CD4-positive, alpha-beta T cell (primary cell): ENCODE measurements around the gene MYL5. TPM values are rescaled to one million over a fixed set of nuclear protein-coding genes. Genes with fewer than 3 reads are reported as not detected.

Experiments used
- ATAC-seq: fragments of 200-7000 bp; cut with Tn5 transposase; one replicate; pipeline ENCODE4 v1.10.0; 2022; ENCODE audit warnings: mild to moderate bottlenecking; ENCODE audit not compliant: poor library complexity
- CTCF ChIA-PET: fragments of 350-600 bp; sonication (Branson Sonifier 250); formaldehyde crosslinking; loops from one replicate; lab custom pipeline; 2021; ENCODE audit warnings: antibody characterized with exemption, inconsistent platforms; lab: Charles Lee
- POLR2A ChIA-PET: fragments of 350-600 bp; sonication (Branson Sonifier 250); formaldehyde crosslinking; loops from one replicate; lab custom pipeline; 2021; ENCODE audit warnings: antibody characterized with exemption, inconsistent platforms; lab: Charles Lee
- DNase-seq, 14 experiments: peaks; one replicate each; pipeline ENCODE4 v3.0.0-alpha.2; 2013 to 2020; ENCODE audit warnings: mixed read lengths in 2 of 14
- H3K27ac ChIP-seq, 2 donors: one replicate each; pipeline versions ENCODE4 v1.5.1 to v1.7.0; 2013; ENCODE audit warnings: low read length in 2 of 2, low read depth in 1 of 2, mild to moderate bottlenecking in 1 of 2
- H3K27me3 ChIP-seq, 2 experiments: 1 replicate in 1 of 2; 2 replicates in 1 of 2; pipeline versions ENCODE4 v1.6.1 to v1.7.0; 2013; ENCODE audit warnings: low read length in 2 of 2, control low read depth in 1 of 2, mild to moderate bottlenecking in 1 of 2, moderate library complexity in 1 of 2; ENCODE audit not compliant: insufficient read depth in 2 of 2, control insufficient read depth in 1 of 2
- H3K36me3 ChIP-seq: one replicate; pipeline ENCODE4 v1.6.1; 2013; ENCODE audit warnings: low read length, control low read depth; ENCODE audit not compliant: insufficient read depth
- H3K4me1 ChIP-seq: one replicate; pipeline ENCODE4 v1.6.1; 2013; ENCODE audit warnings: low read length, control low read depth; ENCODE audit not compliant: insufficient read depth
- H3K4me3 ChIP-seq: one replicate; pipeline ENCODE4 v1.5.1; 2013; ENCODE audit warnings: mild to moderate bottlenecking, low read length, moderate library complexity
- H3K9me3 ChIP-seq, 2 experiments: 1 replicate in 1 of 2; 2 replicates in 1 of 2; pipeline versions ENCODE4 v1.6.1 to v1.7.0; 2013; ENCODE audit warnings: low read length in 2 of 2, mild to moderate bottlenecking in 2 of 2, control low read depth in 1 of 2, moderate library complexity in 1 of 2; ENCODE audit not compliant: control insufficient read depth in 1 of 2, insufficient read depth in 1 of 2
- H3K27ac Mint-ChIP-seq: one replicate; pipeline ENCODE4 v1.8.0; 2020; ENCODE audit warnings: mixed read lengths
- H3K27me3 Mint-ChIP-seq: one replicate; pipeline ENCODE4 v1.8.0; 2021; ENCODE audit warnings: mixed read lengths
- H3K36me3 Mint-ChIP-seq: one replicate; pipeline ENCODE4 v1.8.0; 2021; ENCODE audit warnings: low read depth, mixed read lengths
- H3K4me1 Mint-ChIP-seq: one replicate; pipeline ENCODE4 v1.8.0; 2021; ENCODE audit warnings: low read depth, mixed read lengths
- H3K4me3 Mint-ChIP-seq: one replicate; pipeline ENCODE4 v1.8.0; 2020; ENCODE audit warnings: mild to moderate bottlenecking, mixed read lengths
- H3K9me3 Mint-ChIP-seq: one replicate; pipeline ENCODE4 v1.8.0; 2020; ENCODE audit warnings: mixed read lengths
- intact Hi-C, 2 experiments: fragments of 100-400 bp; cut with DNase I in 1 of 2; cut with micrococcal nuclease in 1 of 2; formaldehyde crosslinking; loops; one replicate each; pipeline versions ENCODE4 v1.15.1 to v1.9.0; 2023 to 2025; cut with DNase I, micrococcal nuclease
- total RNA-seq, 174 experiments: library from RNA in 2 of 174; stranded (reverse) in 2 of 174; gene quantifications; one replicate each; pipeline ENCODE4 v1.2.3 and lab custom pipeline; 2021 to 2026
- TF ChIP-seq, protein P1 (sequence below): fragments of 200-600 bp; IDR thresholded peaks from one replicate; pipeline ENCODE4 v1.8.0; 2022; ENCODE audit warnings: antibody characterized with exemption, mild to moderate bottlenecking

Gene MYL5
- total RNA-seq, 2 experiments from 2014 or later, result 25.3 to 29.2 TPM

DNA sequence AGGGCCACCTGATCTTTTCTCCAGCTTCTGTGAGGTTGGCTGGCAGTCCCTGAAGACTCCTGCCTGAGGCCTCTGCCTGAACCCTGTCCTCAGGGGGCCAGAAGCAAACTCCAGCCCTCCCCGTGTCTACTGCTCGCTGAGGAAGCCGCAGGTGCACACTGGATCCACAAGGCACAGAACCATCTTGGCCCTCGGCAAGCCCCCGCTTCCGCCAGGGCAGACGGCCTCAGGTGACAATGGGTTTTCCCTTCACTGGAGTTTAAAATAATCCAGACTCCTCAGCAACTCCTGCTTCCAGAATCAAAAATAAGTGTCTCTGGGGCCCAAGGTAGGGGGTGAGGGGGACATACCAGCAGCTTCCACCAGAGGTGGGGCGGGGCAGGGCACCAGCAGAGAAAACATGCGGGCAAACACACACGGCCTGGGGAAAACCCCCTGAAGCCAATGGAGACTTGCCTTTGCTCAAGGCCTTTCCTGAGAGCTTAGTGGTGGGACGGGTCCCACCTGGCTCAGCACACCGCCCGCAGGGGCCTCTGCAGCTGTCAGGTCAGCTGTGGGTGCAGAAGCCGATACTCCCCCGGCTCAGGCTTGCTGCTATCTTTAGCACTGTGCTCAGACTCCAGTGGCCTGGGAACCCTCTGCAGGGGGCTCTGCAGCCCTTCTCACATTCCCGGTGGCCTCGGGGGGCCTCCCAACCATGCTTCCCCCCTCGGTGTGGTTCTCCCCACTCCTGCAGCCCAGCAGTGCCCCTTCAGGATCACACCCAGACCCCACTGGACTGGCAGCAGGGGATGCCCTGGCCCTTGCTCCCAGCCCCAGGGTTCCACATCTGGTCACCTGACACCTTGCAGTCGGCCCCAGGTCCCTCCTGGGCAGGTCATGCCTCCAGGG, 1.9 kb downstream of the MYL5 start:
- Histone ChIP-seq H3K36me3 (peaks cover 14% of the 10 kb centered on the region), H3K4me1 (peaks cover 36% of the 10 kb centered on the region), H3K27me3 (no peaks in the 10 kb centered on the region), H3K9me3 (no peaks in the 10 kb centered on the region), H3K27ac (no peak overlapping the region), H3K4me3 (no peak overlapping the region)
- DNase-seq, result peak in 1 of 14 experiments; percentile 38
- POLR2A ChIA-PET, result interaction anchor here (4.7 kb wide), 1 partner anchor 12 kb away, joined by 64 read pairs; no protein-coding TSS in a partner anchor
- Mint-ChIP-seq H3K4me3 (peak overlapping the region; percentile 83), H3K36me3 (peaks cover 21% of the 10 kb centered on the region), H3K9me3 (no peaks in the 10 kb centered on the region), H3K4me1 (peaks cover 4% of the 10 kb centered on the region), H3K27me3 (no peaks in the 10 kb centered on the region), H3K27ac (no peak overlapping the region)
- intact Hi-C loops, result loop anchor here (2.0 to 10.0 kb wide), 5 partner anchors 29 to 1329 kb away; partner anchors contain the start of genes IDUA (in 1 of the 2), NELFA (in 1 of the 2) and PCGF3 (in 1 of the 2)
- no peak for ATAC-seq
- TF ChIP-seq, protein P1, sequence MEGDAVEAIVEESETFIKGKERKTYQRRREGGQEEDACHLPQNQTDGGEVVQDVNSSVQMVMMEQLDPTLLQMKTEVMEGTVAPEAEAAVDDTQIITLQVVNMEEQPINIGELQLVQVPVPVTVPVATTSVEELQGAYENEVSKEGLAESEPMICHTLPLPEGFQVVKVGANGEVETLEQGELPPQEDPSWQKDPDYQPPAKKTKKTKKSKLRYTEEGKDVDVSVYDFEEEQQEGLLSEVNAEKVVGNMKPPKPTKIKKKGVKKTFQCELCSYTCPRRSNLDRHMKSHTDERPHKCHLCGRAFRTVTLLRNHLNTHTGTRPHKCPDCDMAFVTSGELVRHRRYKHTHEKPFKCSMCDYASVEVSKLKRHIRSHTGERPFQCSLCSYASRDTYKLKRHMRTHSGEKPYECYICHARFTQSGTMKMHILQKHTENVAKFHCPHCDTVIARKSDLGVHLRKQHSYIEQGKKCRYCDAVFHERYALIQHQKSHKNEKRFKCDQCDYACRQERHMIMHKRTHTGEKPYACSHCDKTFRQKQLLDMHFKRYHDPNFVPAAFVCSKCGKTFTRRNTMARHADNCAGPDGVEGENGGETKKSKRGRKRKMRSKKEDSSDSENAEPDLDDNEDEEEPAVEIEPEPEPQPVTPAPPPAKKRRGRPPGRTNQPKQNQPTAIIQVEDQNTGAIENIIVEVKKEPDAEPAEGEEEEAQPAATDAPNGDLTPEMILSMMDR, result no peak
- CTCF ChIA-PET, result no interaction called here

DNA sequence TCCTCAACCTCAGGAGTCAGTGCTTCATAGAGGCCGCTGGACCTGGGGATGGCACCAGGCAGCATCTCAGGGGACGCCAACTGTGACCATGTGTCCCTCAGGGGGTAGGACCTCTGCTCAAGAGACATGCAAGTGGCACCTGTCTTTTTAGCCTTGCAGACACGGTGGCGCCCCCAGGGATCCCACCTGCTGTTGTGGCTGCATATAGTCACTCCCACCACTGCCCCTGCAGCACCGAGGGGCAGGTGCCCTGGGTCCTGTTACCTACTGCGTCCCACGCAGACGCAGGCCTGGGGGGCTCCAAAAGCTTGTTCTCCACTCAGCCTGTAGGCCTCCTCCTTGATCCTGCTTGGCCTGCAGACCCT, 2.5 kb downstream of the MYL5 start:
- POLR2A ChIA-PET, result interaction anchor here (4.7 kb wide), 1 partner anchor 12 kb away, joined by 64 read pairs; no protein-coding TSS in a partner anchor
- Mint-ChIP-seq H3K4me3 (peak overlapping the region; percentile 56), H3K36me3 (peaks cover 16% of the 10 kb centered on the region), H3K4me1 (peaks cover 4% of the 10 kb centered on the region), H3K9me3 (no peaks in the 10 kb centered on the region), H3K27me3 (no peaks in the 10 kb centered on the region), H3K27ac (no peak overlapping the region)
- TF ChIP-seq, protein P1, result no peak
- H3K4me1 ChIP-seq, result peaks cover 39% of the 10 kb centered on the region
- CTCF ChIA-PET, result no interaction called here
- no peak overlapping the region for H3K27ac ChIP-seq
- no peaks in the 10 kb centered on the region for H3K27me3 ChIP-seq
- no peaks in the 10 kb centered on the region for H3K9me3 ChIP-seq
- peak in 1 of 14 experiments; percentile 30 for DNase-seq
- peaks cover 9% of the 10 kb centered on the region for H3K36me3 ChIP-seq
- intact Hi-C loops, result loop anchor here in 1 of 2 experiments (5.0 to 10.0 kb wide), 3 partner anchors 105 to 1328 kb away; partner anchors contain the start of genes IDUA and NELFA
- ATAC-seq, result no peak
- no peak overlapping the region for H3K4me3 ChIP-seq

DNA sequence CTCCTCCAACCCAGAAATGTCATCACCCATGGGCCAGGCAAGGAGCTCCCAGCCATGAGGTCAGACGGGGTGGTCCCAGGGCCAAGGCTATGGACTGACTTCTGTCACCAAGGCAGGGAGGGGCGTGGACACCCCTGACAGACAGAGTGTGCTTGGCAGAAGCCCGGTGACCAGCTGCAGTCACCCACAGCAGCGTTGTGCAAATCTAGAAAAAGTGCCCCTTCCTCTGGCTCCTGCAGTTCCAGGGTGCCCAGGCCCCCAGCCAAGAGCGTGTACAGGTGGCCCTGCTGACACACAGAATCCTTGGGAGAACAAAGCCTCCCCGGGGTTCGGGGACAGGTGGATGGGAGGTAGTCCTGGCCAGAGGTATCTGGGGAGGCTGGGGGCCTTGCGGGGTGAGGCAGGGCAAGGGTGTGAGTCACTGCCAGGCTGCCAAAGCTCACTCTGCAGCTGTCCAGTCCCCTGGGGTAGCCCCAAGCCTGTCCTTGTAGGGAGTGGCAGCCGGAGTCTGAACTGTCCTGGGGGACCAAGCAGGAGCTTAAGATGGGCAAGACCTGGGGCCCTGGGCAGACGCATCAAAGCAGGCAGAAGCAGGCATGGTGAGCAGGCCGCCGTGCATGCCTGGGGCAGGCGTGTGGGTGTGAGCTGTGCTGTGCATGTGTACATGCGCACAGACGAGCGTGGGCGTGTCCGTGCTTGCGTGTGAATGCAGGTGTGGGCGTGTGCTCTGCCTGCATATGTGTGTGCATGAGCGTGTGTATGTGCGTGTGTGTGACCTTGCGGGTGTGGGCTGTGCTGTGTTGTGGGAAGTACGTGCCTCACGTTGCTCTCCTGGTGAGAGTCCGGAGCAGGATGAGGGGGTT, 3.3 kb downstream of the MYL5 start:
- no peak overlapping the region for H3K27ac Mint-ChIP-seq
- H3K4me1 Mint-ChIP-seq, result peaks cover 4% of the 10 kb centered on the region
- Histone ChIP-seq H3K27me3 (no peaks in the 10 kb centered on the region), H3K9me3 (no peaks in the 10 kb centered on the region), H3K4me3 (no peak overlapping the region), H3K27ac (no peak overlapping the region), H3K36me3 (peaks cover under 1% of the 10 kb centered on the region), H3K4me1 (peaks cover 42% of the 10 kb centered on the region)
- peaks cover 9% of the 10 kb centered on the region for H3K36me3 Mint-ChIP-seq
- POLR2A ChIA-PET, result interaction anchor here (0.6 kb wide), 1 partner anchor 232 kb away, joined by 3 read pairs; no protein-coding TSS in a partner anchor
- CTCF ChIA-PET, result no interaction called here
- intact Hi-C loops, result loop anchor here in 1 of 2 experiments (5.0 to 10.0 kb wide), 3 partner anchors 105 to 1327 kb away; partner anchors contain the start of genes IDUA and NELFA
- no peaks in the 10 kb centered on the region for H3K9me3 Mint-ChIP-seq
- TF ChIP-seq, protein P1, result no peak
- ATAC-seq (no peak), DNase-seq (peak in 3 of 14 experiments; percentile 35 to 77 (median 61))
- no peaks in the 10 kb centered on the region for H3K27me3 Mint-ChIP-seq
- peak overlapping the region; percentile 11 for H3K4me3 Mint-ChIP-seq
